Measurements from ENCODE around the gene PTPRM. TPM values are rescaled to one million over a fixed set of nuclear protein-coding genes. Genes with fewer than 3 reads are reported as not detected.

The PTPRM gene
- total and polyA plus RNA-seq, 4 donors = 9.2 to 23.0 (median 12.7) TPM

DNA sequence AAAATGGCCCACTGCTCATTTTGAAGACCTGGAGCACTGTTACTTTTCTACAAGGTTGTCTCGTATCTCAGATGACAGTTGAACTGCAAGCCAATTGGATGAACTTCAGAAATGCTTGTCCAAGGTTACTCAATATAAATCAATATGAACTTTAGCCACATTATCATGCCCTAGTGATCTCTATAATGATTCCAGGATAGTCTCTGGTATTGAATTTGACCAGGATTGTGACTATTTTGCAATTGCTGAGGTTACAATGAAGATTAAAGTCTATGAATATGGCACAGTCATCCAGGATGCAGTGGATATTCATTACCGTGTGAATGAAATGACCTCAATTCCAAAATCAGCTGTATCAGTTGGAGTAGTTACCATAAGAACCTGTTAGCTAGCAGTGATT is 846.1 kb downstream of the PTPRM start:
- H3K9me3 ChIP-seq (ENCODE audit: control insufficient read depth in 4 of 4, low read length in 3 of 4) = peaks cover 0 to 8% (median 4%) of the 10 kb centered on the region in 4 donors
- WGBS = 36% methylated on average over 2 of the region's 2 CpGs

More for the DNA sequence above, 846.1 kb downstream of the PTPRM start:
- TF ChIP-seq HNF4A (conservative IDR thresholded peaks at IDR 0.05) (peak; percentile 99), EGR1 (IDR thresholded peaks at IDR 0.05; ENCODE audit: low read depth in 2 of 2) (no peak), TAF1 (conservative IDR thresholded peaks at IDR 0.05) (no peak), HNF4G (IDR thresholded peaks at IDR 0.05) (peak; percentile 89), NR2F2 (IDR thresholded peaks at IDR 0.05) (peak; percentile 59), GABPA (IDR thresholded peaks at IDR 0.05 in 1 of 2, conservative IDR thresholded peaks at IDR 0.05 in 1 of 2) (peak in 1 of 2 donors; percentile 47), RXRA (IDR thresholded peaks at IDR 0.05) (peak; percentile 92 to 96), JUND (IDR thresholded peaks at IDR 0.05) (peak; percentile 45 to 88), RAD21 (IDR thresholded peaks at IDR 0.05) (peak; percentile 39 to 52), SP1 (IDR thresholded peaks at IDR 0.05) (peak; percentile 86), FOXA2 (IDR thresholded peaks at IDR 0.05) (peak; percentile 92), FOXA1 (IDR thresholded peaks at IDR 0.05) (peak; percentile 87), YY1 (IDR thresholded peaks at IDR 0.05) (peak; percentile 82)
- TF ChIP-seq, protein P1, sequence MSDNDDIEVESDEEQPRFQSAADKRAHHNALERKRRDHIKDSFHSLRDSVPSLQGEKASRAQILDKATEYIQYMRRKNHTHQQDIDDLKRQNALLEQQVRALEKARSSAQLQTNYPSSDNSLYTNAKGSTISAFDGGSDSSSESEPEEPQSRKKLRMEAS (IDR thresholded peaks at IDR 0.05) = peak; percentile 73
- TF ChIP-seq, protein P2, sequence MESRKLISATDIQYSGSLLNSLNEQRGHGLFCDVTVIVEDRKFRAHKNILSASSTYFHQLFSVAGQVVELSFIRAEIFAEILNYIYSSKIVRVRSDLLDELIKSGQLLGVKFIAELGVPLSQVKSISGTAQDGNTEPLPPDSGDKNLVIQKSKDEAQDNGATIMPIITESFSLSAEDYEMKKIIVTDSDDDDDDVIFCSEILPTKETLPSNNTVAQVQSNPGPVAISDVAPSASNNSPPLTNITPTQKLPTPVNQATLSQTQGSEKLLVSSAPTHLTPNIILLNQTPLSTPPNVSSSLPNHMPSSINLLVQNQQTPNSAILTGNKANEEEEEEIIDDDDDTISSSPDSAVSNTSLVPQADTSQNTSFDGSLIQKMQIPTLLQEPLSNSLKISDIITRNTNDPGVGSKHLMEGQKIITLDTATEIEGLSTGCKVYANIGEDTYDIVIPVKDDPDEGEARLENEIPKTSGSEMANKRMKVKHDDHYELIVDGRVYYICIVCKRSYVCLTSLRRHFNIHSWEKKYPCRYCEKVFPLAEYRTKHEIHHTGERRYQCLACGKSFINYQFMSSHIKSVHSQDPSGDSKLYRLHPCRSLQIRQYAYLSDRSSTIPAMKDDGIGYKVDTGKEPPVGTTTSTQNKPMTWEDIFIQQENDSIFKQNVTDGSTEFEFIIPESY (IDR thresholded peaks at IDR 0.05) = peak; percentile 87
- TF ChIP-seq, protein P3, sequence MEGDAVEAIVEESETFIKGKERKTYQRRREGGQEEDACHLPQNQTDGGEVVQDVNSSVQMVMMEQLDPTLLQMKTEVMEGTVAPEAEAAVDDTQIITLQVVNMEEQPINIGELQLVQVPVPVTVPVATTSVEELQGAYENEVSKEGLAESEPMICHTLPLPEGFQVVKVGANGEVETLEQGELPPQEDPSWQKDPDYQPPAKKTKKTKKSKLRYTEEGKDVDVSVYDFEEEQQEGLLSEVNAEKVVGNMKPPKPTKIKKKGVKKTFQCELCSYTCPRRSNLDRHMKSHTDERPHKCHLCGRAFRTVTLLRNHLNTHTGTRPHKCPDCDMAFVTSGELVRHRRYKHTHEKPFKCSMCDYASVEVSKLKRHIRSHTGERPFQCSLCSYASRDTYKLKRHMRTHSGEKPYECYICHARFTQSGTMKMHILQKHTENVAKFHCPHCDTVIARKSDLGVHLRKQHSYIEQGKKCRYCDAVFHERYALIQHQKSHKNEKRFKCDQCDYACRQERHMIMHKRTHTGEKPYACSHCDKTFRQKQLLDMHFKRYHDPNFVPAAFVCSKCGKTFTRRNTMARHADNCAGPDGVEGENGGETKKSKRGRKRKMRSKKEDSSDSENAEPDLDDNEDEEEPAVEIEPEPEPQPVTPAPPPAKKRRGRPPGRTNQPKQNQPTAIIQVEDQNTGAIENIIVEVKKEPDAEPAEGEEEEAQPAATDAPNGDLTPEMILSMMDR (IDR thresholded peaks at IDR 0.05; ENCODE audit: low read depth, low read length, missing input control) = no peak
- TF ChIP-seq, protein P4, sequence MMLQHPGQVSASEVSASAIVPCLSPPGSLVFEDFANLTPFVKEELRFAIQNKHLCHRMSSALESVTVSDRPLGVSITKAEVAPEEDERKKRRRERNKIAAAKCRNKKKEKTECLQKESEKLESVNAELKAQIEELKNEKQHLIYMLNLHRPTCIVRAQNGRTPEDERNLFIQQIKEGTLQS (IDR thresholded peaks at IDR 0.05) = no peak
- TF ChIP-seq, protein P5, sequence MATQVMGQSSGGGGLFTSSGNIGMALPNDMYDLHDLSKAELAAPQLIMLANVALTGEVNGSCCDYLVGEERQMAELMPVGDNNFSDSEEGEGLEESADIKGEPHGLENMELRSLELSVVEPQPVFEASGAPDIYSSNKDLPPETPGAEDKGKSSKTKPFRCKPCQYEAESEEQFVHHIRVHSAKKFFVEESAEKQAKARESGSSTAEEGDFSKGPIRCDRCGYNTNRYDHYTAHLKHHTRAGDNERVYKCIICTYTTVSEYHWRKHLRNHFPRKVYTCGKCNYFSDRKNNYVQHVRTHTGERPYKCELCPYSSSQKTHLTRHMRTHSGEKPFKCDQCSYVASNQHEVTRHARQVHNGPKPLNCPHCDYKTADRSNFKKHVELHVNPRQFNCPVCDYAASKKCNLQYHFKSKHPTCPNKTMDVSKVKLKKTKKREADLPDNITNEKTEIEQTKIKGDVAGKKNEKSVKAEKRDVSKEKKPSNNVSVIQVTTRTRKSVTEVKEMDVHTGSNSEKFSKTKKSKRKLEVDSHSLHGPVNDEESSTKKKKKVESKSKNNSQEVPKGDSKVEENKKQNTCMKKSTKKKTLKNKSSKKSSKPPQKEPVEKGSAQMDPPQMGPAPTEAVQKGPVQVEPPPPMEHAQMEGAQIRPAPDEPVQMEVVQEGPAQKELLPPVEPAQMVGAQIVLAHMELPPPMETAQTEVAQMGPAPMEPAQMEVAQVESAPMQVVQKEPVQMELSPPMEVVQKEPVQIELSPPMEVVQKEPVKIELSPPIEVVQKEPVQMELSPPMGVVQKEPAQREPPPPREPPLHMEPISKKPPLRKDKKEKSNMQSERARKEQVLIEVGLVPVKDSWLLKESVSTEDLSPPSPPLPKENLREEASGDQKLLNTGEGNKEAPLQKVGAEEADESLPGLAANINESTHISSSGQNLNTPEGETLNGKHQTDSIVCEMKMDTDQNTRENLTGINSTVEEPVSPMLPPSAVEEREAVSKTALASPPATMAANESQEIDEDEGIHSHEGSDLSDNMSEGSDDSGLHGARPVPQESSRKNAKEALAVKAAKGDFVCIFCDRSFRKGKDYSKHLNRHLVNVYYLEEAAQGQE (IDR thresholded peaks at IDR 0.05) = peak; percentile 45
- no peaks in the 10 kb centered on the region for H3K27me3 ChIP-seq (ENCODE audit: control insufficient read depth in 4 of 4, insufficient read depth in 4 of 4, low read length in 3 of 4)
- no peak overlapping the region for H3K27ac ChIP-seq (ENCODE audit: low read depth in 1 of 2, low read length in 2 of 2)
- no peaks in the 10 kb centered on the region for H3K36me3 ChIP-seq (ENCODE audit: control insufficient read depth in 4 of 4, insufficient read depth in 3 of 4, low read depth in 1 of 4, low read length in 3 of 4)
- H3K4me3 ChIP-seq (ENCODE audit: low read depth in 1 of 3, low read length in 3 of 3) = no peak overlapping the region
- H3K9ac ChIP-seq (ENCODE audit: low read depth in 1 of 2, low read length in 2 of 2) = no peak overlapping the region
- peaks cover 0 to 13% (median 5%) of the 10 kb centered on the region in 4 donors for H3K4me1 ChIP-seq (ENCODE audit: control insufficient read depth in 4 of 4, insufficient read depth in 4 of 4, low read length in 3 of 4)
- DNase-seq (ENCODE audit: low spot score) = no peak
